Loucy (cell line): ENCODE measurements around the gene VEGFD.

Experiments
- CTCF ChIP-seq: fragments of 200-600 bp; sonication (generic); conservative IDR thresholded peaks from 2 replicates; pipeline ENCODE4 v1.5.1; 2014; ENCODE audit warnings: mild to moderate bottlenecking, antibody characterized with exemption, low read length
- EZH2phosphoT487 ChIP-seq: fragments of 200-600 bp; IDR thresholded peaks from 2 replicates; pipeline ENCODE4 v1.6.1; 2018; ENCODE audit warnings: antibody characterized with exemption, mild to moderate bottlenecking, moderate library complexity, borderline replicate concordance

GRCh38 chrX:15418041-15418706, 34.0 kb upstream of the VEGFD start:
- TF ChIP-seq CTCF (no peak), EZH2phosphoT487 (no peak)
